ENCODE results near the gene DUSP19. TPM values are rescaled to one million over a fixed set of nuclear protein-coding genes. Genes with fewer than 3 reads are reported as not detected.
A peak's percentile ranks its signal among the peaks of the same experiment; 100 is the strongest.

The DUSP19 gene
- total and polyA plus RNA-seq, 2 experiments from 2014 or later = 1.2 to 4.7 TPM

GRCh38 chr2:183091954-183092345, 13.4 kb downstream of the DUSP19 start:
- 91% methylated on average over 2 of the region's 2 CpGs for WGBS (ENCODE audit: low lambda C conversion rate, missing lambda C conversion rate)
- Histone ChIP-seq H3K4me2 (no peak overlapping the region), H3K4me1 (ENCODE audit: insufficient read depth) (no peaks in the 10 kb centered on the region)

DNA sequence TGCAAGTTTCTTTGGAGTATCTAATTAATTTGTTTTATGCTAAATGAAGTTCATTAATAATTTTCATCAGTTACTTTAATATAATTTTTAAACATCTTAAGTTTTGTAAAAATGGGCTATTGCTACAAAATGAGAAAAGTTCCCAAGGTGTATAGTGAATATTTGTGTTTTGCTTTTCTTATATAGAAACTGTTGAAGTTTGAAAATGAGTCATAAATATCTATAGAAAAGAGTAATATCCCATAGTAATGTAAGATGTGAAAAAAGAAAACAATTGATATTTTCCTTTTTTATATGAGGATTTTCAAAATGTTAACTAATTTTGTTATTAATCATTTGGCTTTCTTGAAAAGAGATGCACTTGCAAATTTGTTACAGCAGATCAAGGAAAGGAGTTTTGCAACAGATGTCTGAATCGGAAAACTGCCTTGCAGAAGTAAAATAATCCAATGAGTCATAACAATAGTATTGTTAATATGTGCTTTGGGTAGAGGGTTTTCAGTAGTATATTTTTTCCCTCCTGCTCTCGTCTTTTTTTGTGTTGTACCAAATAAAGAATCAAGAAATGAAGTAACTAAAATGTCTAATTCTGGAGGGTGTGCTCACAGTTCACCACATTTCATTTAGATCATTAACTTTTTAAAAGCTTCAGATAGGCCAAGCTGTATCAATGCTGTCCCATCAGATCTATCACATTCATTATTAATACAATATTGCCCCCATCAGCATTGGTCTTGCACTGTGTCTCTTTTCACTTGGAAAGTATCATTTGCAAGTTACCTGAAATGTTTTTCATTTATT, 15.5 kb downstream of the DUSP19 start:
- H3K4me2 ChIP-seq = no peak overlapping the region
- H3K9me2 ChIP-seq (replicated peaks; ENCODE audit: insufficient read depth) = no peaks in the 10 kb centered on the region
- H3K4me1 ChIP-seq (ENCODE audit: insufficient read depth) = no peaks in the 10 kb centered on the region

More at GRCh38 chr2:183091954-183092345, 13.4 kb downstream of the DUSP19 start:
- H4K20me1 ChIP-seq (ENCODE audit: insufficient read depth, poor library complexity, severe bottlenecking) = no peaks in the 10 kb centered on the region
- TF ChIP-seq EZH2 (IDR thresholded peaks at IDR 0.05; ENCODE audit: borderline replicate concordance) (no peak), CTCF (IDR thresholded peaks at IDR 0.05; ENCODE audit: poor library complexity) (no peak), EZH2phosphoT487 (IDR thresholded peaks at IDR 0.05; ENCODE audit: low read depth, severe bottlenecking, unreplicated experiment) (no peak)
- H3K4me3 ChIP-seq = no peak overlapping the region
- no peaks in the 10 kb centered on the region for H3K9me3 ChIP-seq (ENCODE audit: low read depth)
- DNase-seq (ENCODE audit: low spot score) = no peak
- no peaks in the 10 kb centered on the region for H3K36me3 ChIP-seq (replicated peaks; ENCODE audit: insufficient read depth, low read depth)
- no peak overlapping the region for H3K27ac ChIP-seq
- H3K79me2 ChIP-seq = no peaks in the 10 kb centered on the region
- H3K27me3 ChIP-seq = no peaks in the 10 kb centered on the region
- H3K9me2 ChIP-seq (replicated peaks; ENCODE audit: insufficient read depth) = no peaks in the 10 kb centered on the region
- H2AFZ ChIP-seq = no peak overlapping the region

DNA sequence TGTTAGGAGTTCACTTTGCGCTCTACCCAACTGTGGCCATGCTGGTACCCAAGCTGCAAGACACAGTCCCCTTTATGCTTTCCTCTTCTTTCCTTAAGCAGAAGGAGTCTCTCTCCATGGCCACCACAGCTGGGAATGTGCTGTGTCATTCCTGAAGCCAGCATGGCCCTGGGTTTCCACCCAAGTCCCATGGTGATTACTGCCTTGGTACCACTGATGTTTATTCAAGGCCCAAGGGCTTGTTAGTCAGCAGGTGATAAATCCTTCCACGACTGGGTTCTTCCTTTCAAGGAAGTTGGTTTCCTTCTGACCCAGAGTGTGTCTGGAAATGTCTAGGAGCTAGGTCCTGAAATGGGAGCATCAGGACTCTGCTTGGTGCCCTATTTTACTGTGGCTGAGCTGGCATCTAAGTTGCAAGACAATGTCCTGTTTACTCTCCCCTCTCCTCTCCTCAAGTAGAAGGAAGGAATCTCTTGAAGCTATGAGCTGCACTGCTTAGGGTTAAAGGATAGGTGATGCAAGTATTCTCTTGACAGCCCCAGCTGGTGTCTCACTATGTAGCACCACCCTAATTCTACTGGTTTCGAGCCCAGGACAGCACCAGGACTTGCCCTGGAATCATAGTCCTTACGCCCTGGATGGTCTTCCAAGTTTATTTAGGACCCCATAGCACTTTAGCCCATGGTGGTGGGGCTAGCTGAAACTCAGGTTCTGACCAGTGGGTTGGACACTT, 27.0 kb downstream of the DUSP19 start:
- no peaks in the 10 kb centered on the region for H3K27me3 ChIP-seq
- no peak overlapping the region for H3K4me3 ChIP-seq
- H3K36me3 ChIP-seq (replicated peaks; ENCODE audit: insufficient read depth, low read depth) = no peaks in the 10 kb centered on the region
- H3K4me2 ChIP-seq = no peak overlapping the region
- no peaks in the 10 kb centered on the region for H4K20me1 ChIP-seq (ENCODE audit: insufficient read depth, poor library complexity, severe bottlenecking)
- TF ChIP-seq EZH2 (IDR thresholded peaks at IDR 0.05; ENCODE audit: borderline replicate concordance) (no peak), EZH2phosphoT487 (IDR thresholded peaks at IDR 0.05; ENCODE audit: low read depth, severe bottlenecking, unreplicated experiment) (no peak), CTCF (IDR thresholded peaks at IDR 0.05; ENCODE audit: poor library complexity) (no peak)
- DNase-seq (ENCODE audit: low spot score) = no peak
- no peaks in the 10 kb centered on the region for H3K79me2 ChIP-seq
- no peak overlapping the region for H2AFZ ChIP-seq
- no peak overlapping the region for H3K27ac ChIP-seq
- H3K4me1 ChIP-seq (ENCODE audit: insufficient read depth) = no peaks in the 10 kb centered on the region
- 69% methylated on average over 4 of the region's 4 CpGs for WGBS (ENCODE audit: low lambda C conversion rate, missing lambda C conversion rate)
- no peaks in the 10 kb centered on the region for H3K9me3 ChIP-seq (ENCODE audit: low read depth)
- H3K9me2 ChIP-seq (replicated peaks; ENCODE audit: insufficient read depth) = no peaks in the 10 kb centered on the region

More for the DNA sequence above, 15.5 kb downstream of the DUSP19 start:
- Histone ChIP-seq H4K20me1 (ENCODE audit: insufficient read depth, poor library complexity, severe bottlenecking) (no peaks in the 10 kb centered on the region), H3K27ac (no peak overlapping the region), H3K79me2 (no peaks in the 10 kb centered on the region), H3K4me3 (no peak overlapping the region), H2AFZ (no peak overlapping the region), H3K9me3 (ENCODE audit: low read depth) (no peaks in the 10 kb centered on the region), H3K36me3 (replicated peaks; ENCODE audit: insufficient read depth, low read depth) (no peaks in the 10 kb centered on the region), H3K27me3 (no peaks in the 10 kb centered on the region)
- WGBS (ENCODE audit: low lambda C conversion rate, missing lambda C conversion rate) = 77% methylated on average over 2 of the region's 2 CpGs
- no peak for TF ChIP-seq EZH2phosphoT487 (IDR thresholded peaks at IDR 0.05; ENCODE audit: low read depth, severe bottlenecking, unreplicated experiment)
- peak; percentile 11 for TF ChIP-seq CTCF (IDR thresholded peaks at IDR 0.05; ENCODE audit: poor library complexity)
- DNase-seq (ENCODE audit: low spot score) = no peak

Measured in hepatocyte (in vitro differentiated cells).